Vagina (tissue), 2 donors: ENCODE measurements around the gene OR8B4. TPM values are rescaled to one million over a fixed set of nuclear protein-coding genes. Genes with fewer than 3 reads are reported as not detected.
"Not testable (repeated sequence)": the region's sequence is repeated elsewhere in the genome, so short reads cannot be mapped to it uniquely, and the experiment has no call there.

Experiments used
- DNase-seq, 2 donors: peaks; one replicate each; pipeline ENCODE4 v3.0.0-alpha.2; 2017; ENCODE audit errors: extremely low spot score in 2 of 2
- H3K27ac ChIP-seq: fragments of 200-600 bp; sonication (generic); one replicate; pipeline ENCODE4 v1.5.1; 2019
- H3K27me3 ChIP-seq: fragments of 200-600 bp; sonication (generic); one replicate; pipeline ENCODE4 v1.5.1; 2019
- H3K36me3 ChIP-seq, 2 donors: fragments of 200-600 bp; sonication (generic); one replicate each; pipeline ENCODE4 v1.5.1; 2017 to 2019
- H3K4me1 ChIP-seq: fragments of 200-600 bp; sonication (generic); one replicate; pipeline ENCODE4 v1.5.1; 2019
- H3K4me3 ChIP-seq, 2 donors: fragments of 200-600 bp; sonication (generic); 1 replicate in 1 of 2; 2 replicates in 1 of 2; pipeline ENCODE4 v1.5.1; 2016 to 2019
- H3K9me3 ChIP-seq: fragments of 200-600 bp; sonication (generic); one replicate; pipeline ENCODE4 v1.5.1; 2019
- CTCF ChIP-seq, 3 experiments: fragments of 450-650 bp in 2 of 3; fragments of 200-600 bp in 1 of 3; sonication (generic) in 1 of 3; IDR thresholded peaks; one replicate each; pipeline ENCODE4 v1.5.1; 2017 to 2019; ENCODE audit warnings: antibody characterized with exemption in 3 of 3, mild to moderate bottlenecking in 2 of 3, moderate library complexity in 2 of 3
- POLR2A ChIP-seq, 2 donors: fragments of 450-650 bp; IDR thresholded peaks; one replicate each; pipeline ENCODE4 v1.6.1; 2017; ENCODE audit warnings: antibody characterized with exemption in 2 of 2, mild to moderate bottlenecking in 2 of 2, moderate library complexity in 2 of 2
- POLR2AphosphoS5 ChIP-seq, 2 donors: sonication (generic); formaldehyde crosslinking; IDR thresholded peaks; one replicate each; pipeline ENCODE4 v1.9.0; 2017; ENCODE audit warnings: antibody characterized with exemption in 2 of 2, mild to moderate bottlenecking in 2 of 2, low read depth in 1 of 2; ENCODE audit not compliant: insufficient read depth in 1 of 2
- intact Hi-C: fragments of 100-400 bp; cut with DNase I; formaldehyde crosslinking; loops from one replicate; pipeline ENCODE4 v1.15.1; 2023
- total RNA-seq: library from RNA; depleted of rRNA; stranded (reverse); fragments of >200 nt; gene quantifications from one replicate; pipeline ENCODE4 v1.2.3, GENCODE V29; 2016

OR8B4 gene
- total RNA-seq, 1 donor from 2014 or later, result not detected

DNA sequence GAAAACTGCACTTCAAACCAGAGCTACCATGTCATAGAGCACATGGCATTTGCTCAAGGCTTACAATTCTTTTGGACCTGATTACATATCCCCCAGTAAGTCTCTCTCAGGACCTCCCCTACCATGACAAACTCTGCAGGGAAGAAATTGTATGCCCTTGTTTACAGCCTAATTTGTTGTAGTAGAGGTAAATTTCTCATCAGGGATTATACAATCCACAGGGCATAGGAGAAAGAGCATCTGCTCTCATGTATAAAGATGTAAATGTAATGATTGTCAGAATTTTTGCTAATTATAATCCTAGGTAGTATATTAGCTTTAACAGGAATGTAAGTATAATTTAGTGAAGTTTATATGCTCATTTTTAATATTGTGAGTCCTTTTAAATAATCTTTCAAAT is 25.7 kb downstream of the OR8B4 start, which contains the start of gene OR8B3:
Gene OR8B3 (minus strand): TSS at position 101 of the 400 bp plus-strand sequence. CDS start 1,673 bp downstream, outside the sequence.
- Histone ChIP-seq H3K27ac (no peak within 1 kb of the TSS), H3K4me3 (no peak within 1 kb of the TSS), H3K9me3 (no peaks in the 10 kb centered on the region), H3K27me3 (no peaks in the 10 kb centered on the region), H3K4me1 (no peaks in the 10 kb centered on the region), H3K36me3 (no peaks in the 10 kb centered on the region)
- intact Hi-C loops, result no loop called here
- no peak for DNase-seq
- TF ChIP-seq CTCF (IDR thresholded peaks at IDR 0.05) (no peak), POLR2AphosphoS5 (IDR thresholded peaks at IDR 0.05; ENCODE audit: insufficient read depth in 1 of 2, low read depth in 1 of 2) (no peak), POLR2A (IDR thresholded peaks at IDR 0.05) (no peak)

DNA sequence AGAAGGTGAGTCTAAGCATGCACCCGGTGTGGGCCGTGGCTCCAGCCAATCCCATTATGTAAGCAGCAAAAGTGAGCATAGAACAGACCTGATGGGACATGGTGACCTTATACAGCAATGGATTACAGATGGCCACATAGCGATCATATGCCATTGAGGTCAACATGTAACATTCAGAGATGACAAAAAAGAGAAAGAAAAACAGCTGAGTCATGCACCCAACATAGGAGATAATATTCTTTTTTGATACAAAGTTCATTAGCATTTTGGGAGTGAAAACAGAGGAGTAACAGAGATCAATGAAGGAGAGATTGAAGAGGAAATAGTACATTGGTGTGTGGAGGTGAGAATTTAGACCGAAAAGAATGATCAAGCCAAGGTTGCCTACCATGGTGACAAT is 27.8 kb downstream of the OR8B4 start:
- H3K4me3 ChIP-seq, intact Hi-C loops, H3K27me3 ChIP-seq, H3K27ac ChIP-seq, H3K4me1 ChIP-seq, H3K9me3 ChIP-seq, H3K36me3 ChIP-seq, DNase-seq: not testable (repeated sequence)

- no peak for DNase-seq
- H3K27me3 ChIP-seq, result no peaks in the 10 kb centered on the region
- H3K27ac ChIP-seq, result no peak overlapping the region
- no peak overlapping the region for H3K4me3 ChIP-seq
- H3K4me1 ChIP-seq, result no peaks in the 10 kb centered on the region
- no peaks in the 10 kb centered on the region for H3K36me3 ChIP-seq
- intact Hi-C loops, result no loop called here
- no peak for TF ChIP-seq POLR2A (IDR thresholded peaks at IDR 0.05)
- TF ChIP-seq POLR2AphosphoS5 (IDR thresholded peaks at IDR 0.05; ENCODE audit: insufficient read depth in 1 of 2, low read depth in 1 of 2), result no peak
- TF ChIP-seq CTCF (IDR thresholded peaks at IDR 0.05), result no peak
- H3K9me3 ChIP-seq, result no peaks in the 10 kb centered on the region
Measured at GRCh38 chr11:124394408-124394807, 30.3 kb downstream of the OR8B4 start.

- no peak for TF ChIP-seq CTCF (IDR thresholded peaks at IDR 0.05)
- TF ChIP-seq POLR2AphosphoS5 (IDR thresholded peaks at IDR 0.05; ENCODE audit: insufficient read depth in 1 of 2, low read depth in 1 of 2), result no peak
- no peak for TF ChIP-seq POLR2A (IDR thresholded peaks at IDR 0.05)
- H3K27ac ChIP-seq, result no peak within 1 kb of the TSS
- intact Hi-C loops, result no loop called here
- no peaks in the 10 kb centered on the region for H3K27me3 ChIP-seq
- no peaks in the 10 kb centered on the region for H3K9me3 ChIP-seq
- DNase-seq, result no peak
- H3K4me1 ChIP-seq, result no peaks in the 10 kb centered on the region
- H3K4me3 ChIP-seq, result no peak within 1 kb of the TSS
- no peaks in the 10 kb centered on the region for H3K36me3 ChIP-seq
Measured at GRCh38 chr11:124384399-124384798, 40.3 kb downstream of the OR8B4 start, which contains the start of gene OR8B2. TSS of gene OR8B2 (minus strand) at chr11:124384499. CDS start at chr11:124383343, 1,156 bp downstream.

DNA sequence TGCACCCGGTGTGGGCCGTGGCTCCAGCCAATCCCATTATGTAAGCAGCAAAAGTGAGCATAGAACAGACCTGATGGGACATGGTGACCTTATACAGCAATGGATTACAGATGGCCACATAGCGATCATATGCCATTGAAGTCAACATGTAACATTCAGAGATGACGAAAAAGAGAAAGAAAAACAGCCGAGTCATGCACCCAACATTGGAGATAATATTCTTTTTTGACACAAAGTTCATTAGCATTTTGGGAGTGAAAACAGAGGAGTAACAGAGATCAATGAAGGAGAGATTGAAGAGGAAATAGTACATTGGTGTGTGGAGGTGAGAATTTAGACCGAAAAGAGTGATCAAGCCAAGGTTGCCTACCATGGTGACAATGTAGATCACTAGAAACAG is 41.8 kb downstream of the OR8B4 start:
- DNase-seq, H3K9me3 ChIP-seq, intact Hi-C loops, H3K4me3 ChIP-seq, H3K27me3 ChIP-seq, H3K4me1 ChIP-seq, H3K27ac ChIP-seq, H3K36me3 ChIP-seq: not testable (repeated sequence)

DNA sequence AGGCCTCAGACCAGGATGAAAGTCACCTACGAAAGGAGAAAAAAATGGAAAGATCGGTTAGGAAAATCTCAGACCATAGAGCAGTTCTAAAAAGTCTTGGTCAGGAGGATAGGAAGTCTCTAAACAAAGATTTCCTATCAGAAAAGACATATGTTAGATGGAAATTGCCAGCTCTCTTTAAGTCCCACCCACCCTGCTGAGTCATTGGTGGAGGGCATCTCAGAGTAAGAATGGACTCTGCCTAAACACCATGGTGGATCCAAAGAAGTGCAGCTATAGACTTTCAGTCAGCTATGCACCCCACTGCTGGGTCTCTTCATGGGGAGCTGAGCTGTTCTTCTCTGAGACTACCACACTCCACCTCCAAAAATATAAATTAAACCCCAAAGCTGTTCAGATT is 44.1 kb downstream of the OR8B4 start:
- Histone ChIP-seq H3K4me3 (no peak overlapping the region), H3K27ac (no peak overlapping the region), H3K4me1 (no peaks in the 10 kb centered on the region), H3K9me3 (no peaks in the 10 kb centered on the region), H3K36me3 (no peaks in the 10 kb centered on the region), H3K27me3 (no peaks in the 10 kb centered on the region)
- intact Hi-C loops, result no loop called here
- TF ChIP-seq CTCF (IDR thresholded peaks at IDR 0.05), result no peak
- TF ChIP-seq POLR2A (IDR thresholded peaks at IDR 0.05), result no peak
- TF ChIP-seq POLR2AphosphoS5 (IDR thresholded peaks at IDR 0.05; ENCODE audit: insufficient read depth in 1 of 2, low read depth in 1 of 2), result no peak
- DNase-seq, result no peak
